ENCODE measurements around the gene RPS6KB1. TPM values are rescaled to one million over a fixed set of nuclear protein-coding genes. Genes with fewer than 3 reads are reported as not detected.
"Not testable (repeated sequence)": the region's sequence is repeated elsewhere in the genome, so short reads cannot be mapped to it uniquely, and the experiment has no call there.

The RPS6KB1 gene
- total RNA-seq, 3 donors from 2014 or later, result 27.9 to 41.7 (median 30.6) TPM

GRCh38 chr17:59963738-59964481 lies 71.0 kb downstream of the RPS6KB1 start:
- ATAC-seq, result peak; percentile 64
- Histone ChIP-seq H3K36me3 (ENCODE audit: low read depth) (no peaks in the 10 kb centered on the region), H3K9me3 (no peaks in the 10 kb centered on the region), H3K4me3 (peak overlapping the region; percentile 83), H3K4me1 (ENCODE audit: low read depth) (peaks cover 4% of the 10 kb centered on the region)
- intact Hi-C loops (cut with DNase I, micrococcal nuclease), result no loop called here
- peak; percentile 55 to 63 (median 61) for DNase-seq
- no peak for TF ChIP-seq CTCF (IDR thresholded peaks at IDR 0.05)

- no peaks in the 10 kb centered on the region for H3K9me3 ChIP-seq
- intact Hi-C loops (cut with DNase I, micrococcal nuclease), result no loop called here
- no peak for TF ChIP-seq CTCF (IDR thresholded peaks at IDR 0.05)
- ATAC-seq, result peak; percentile 99
- peaks cover 4% of the 10 kb centered on the region for H3K4me1 ChIP-seq (ENCODE audit: low read depth)
- peak within 1 kb of the TSS; percentile 83 for H3K4me3 ChIP-seq
- H3K36me3 ChIP-seq (ENCODE audit: low read depth), result no peaks in the 10 kb centered on the region
- peak; percentile 92 to 97 (median 95) for DNase-seq
These were observed 71.8 kb downstream of the RPS6KB1 start, which contains the start of gene RNFT1 for GRCh38 chr17:59964482-59965328. Gene RNFT1 (minus strand): TSS chr17:59964740. CDS start chr17:59964663, 77 bp downstream.

- H3K4me1 ChIP-seq (ENCODE audit: low read depth); H3K4me3 ChIP-seq; H3K36me3 ChIP-seq (ENCODE audit: low read depth); DNase-seq; H3K9me3 ChIP-seq; ATAC-seq; intact Hi-C loops (cut with DNase I, micrococcal nuclease): not testable (repeated sequence)
These were observed 78.8 kb downstream of the RPS6KB1 start for GRCh38 chr17:59971771-59972170.

GRCh38 chr17:59972778-59973177 lies 79.9 kb downstream of the RPS6KB1 start:
- Histone ChIP-seq H3K36me3 (ENCODE audit: low read depth) (no peaks in the 10 kb centered on the region), H3K4me3 (no peak overlapping the region), H3K9me3 (no peaks in the 10 kb centered on the region), H3K4me1 (ENCODE audit: low read depth) (no peaks in the 10 kb centered on the region)
- intact Hi-C loops (cut with DNase I, micrococcal nuclease), result no loop called here
- no peak for DNase-seq
- no peak for TF ChIP-seq CTCF (IDR thresholded peaks at IDR 0.05)
- no peak for ATAC-seq

- ATAC-seq; intact Hi-C loops (cut with DNase I, micrococcal nuclease); DNase-seq; H3K9me3 ChIP-seq; H3K4me3 ChIP-seq; H3K36me3 ChIP-seq (ENCODE audit: low read depth); H3K4me1 ChIP-seq (ENCODE audit: low read depth): not testable (repeated sequence)
These were observed 80.6 kb downstream of the RPS6KB1 start for GRCh38 chr17:59973483-59973882.

GRCh38 chr17:59975166-59975565 lies 82.2 kb downstream of the RPS6KB1 start:
- H3K9me3 ChIP-seq; intact Hi-C loops (cut with DNase I, micrococcal nuclease); H3K4me3 ChIP-seq; ATAC-seq; H3K36me3 ChIP-seq (ENCODE audit: low read depth); H3K4me1 ChIP-seq (ENCODE audit: low read depth); DNase-seq: not testable (repeated sequence)

- H3K9me3 ChIP-seq; H3K36me3 ChIP-seq (ENCODE audit: low read depth); H3K4me3 ChIP-seq; intact Hi-C loops (cut with DNase I, micrococcal nuclease); DNase-seq; H3K4me1 ChIP-seq (ENCODE audit: low read depth); ATAC-seq: not testable (repeated sequence)
These were observed 103.7 kb downstream of the RPS6KB1 start for GRCh38 chr17:59996608-59997007.

Other genes starting within 250 kb of the RPS6KB1 start
- gene PTRH2, start 185.7 kb upstream of the RPS6KB1 start, total RNA-seq, result 10 to 100 TPM; 17.0 to 20.4 (median 20.2) TPM
- 100 to 1,000 TPM; 257 to 361 (median 266) TPM for gene VMP1, start 185.5 kb upstream of the RPS6KB1 start, total RNA-seq
- gene TUBD1, start 178 bp upstream of the RPS6KB1 start, total RNA-seq, result 10 to 100 TPM in 1 of 3 donors, 1 to 10 TPM in 2; 6.1 to 11.4 (median 6.2) TPM
- 10 to 100 TPM; 21.5 to 32.3 (median 21.9) TPM for gene RNFT1, start 71.6 kb downstream of the RPS6KB1 start, total RNA-seq
- gene HEATR6, start 185.8 kb downstream of the RPS6KB1 start, total RNA-seq, result 10 to 100 TPM in 2 of 3 donors, 1 to 10 TPM in 1; 8.7 to 23.2 (median 13.1) TPM

Data from mucosa of descending colon (tissue), 3 donors.